Mesendoderm (in vitro differentiated cells): ENCODE data around the gene IGSF8.

ENCODE experiments used
- DNase-seq: peaks from one replicate; pipeline ENCODE4 v3.0.0; 2013
- H2AK5ac ChIP-seq: 2 replicates; pipeline ENCODE4 v1.6.1; 2013; ENCODE audit warnings: low read length, inconsistent platforms
- H2BK120ac ChIP-seq: 2 replicates; pipeline ENCODE4 v1.6.1; 2013; ENCODE audit warnings: low read depth, mild to moderate bottlenecking, low read length, moderate library complexity, mixed read lengths
- H2BK15ac ChIP-seq: replicated peaks from 2 replicates; pipeline ENCODE4 v1.6.1; 2013; ENCODE audit warnings: low read depth, mild to moderate bottlenecking, moderate library complexity
- H2BK5ac ChIP-seq: 2 replicates; pipeline ENCODE4 v1.6.1; 2013; ENCODE audit warnings: low read length, inconsistent platforms
- H3K18ac ChIP-seq: 2 replicates; pipeline ENCODE4 v1.6.1; 2013; ENCODE audit warnings: mild to moderate bottlenecking, low read length, mixed read lengths
- H3K23ac ChIP-seq: one replicate; pipeline ENCODE4 v1.6.1; 2013; ENCODE audit warnings: low read length
- H3K27ac ChIP-seq: 2 replicates; pipeline ENCODE4 v1.5.1; 2013; ENCODE audit warnings: low read depth, mild to moderate bottlenecking, inconsistent platforms, low read length, moderate library complexity
- H3K27me3 ChIP-seq: 2 replicates; pipeline ENCODE4 v1.6.1; 2013; ENCODE audit warnings: low read length, control low read depth, mild to moderate bottlenecking, inconsistent platforms; ENCODE audit not compliant: insufficient read depth, poor library complexity
- H3K36me3 ChIP-seq: 2 replicates; pipeline ENCODE4 v1.6.1; 2013; ENCODE audit warnings: low read length, inconsistent platforms; ENCODE audit not compliant: control insufficient read depth, insufficient read depth
- H3K4ac ChIP-seq: one replicate; pipeline ENCODE4 v1.6.1; 2013; ENCODE audit warnings: low read depth, mild to moderate bottlenecking, low read length, moderate library complexity
- H3K4me1 ChIP-seq: 2 replicates; pipeline ENCODE4 v1.6.1; 2013; ENCODE audit warnings: low read depth, low read length, inconsistent platforms; ENCODE audit not compliant: control insufficient read depth
- H3K4me2 ChIP-seq: 2 replicates; pipeline ENCODE4 v1.6.1; 2013; ENCODE audit warnings: low read length
- H3K4me3 ChIP-seq: 2 replicates; pipeline ENCODE4 v1.5.1; 2013; ENCODE audit warnings: mild to moderate bottlenecking, low read length
- H3K56ac ChIP-seq: one replicate; pipeline ENCODE4 v1.6.1; 2013; ENCODE audit warnings: low read length
- H3K79me1 ChIP-seq: 2 replicates; pipeline ENCODE4 v1.6.1; 2013; ENCODE audit warnings: low read length, inconsistent platforms
- H3K79me2 ChIP-seq: 2 replicates; pipeline ENCODE4 v1.6.1; 2013; ENCODE audit warnings: mild to moderate bottlenecking, low read length; ENCODE audit not compliant: control insufficient read depth, insufficient read depth
- H3K9ac ChIP-seq: 2 replicates; pipeline ENCODE4 v1.6.1; 2013; ENCODE audit warnings: low read length, inconsistent platforms
- H4K5ac ChIP-seq: one replicate; pipeline ENCODE4 v1.6.1; 2013; ENCODE audit warnings: low read length
- H4K8ac ChIP-seq: one replicate; pipeline ENCODE4 v1.6.1; 2013; ENCODE audit warnings: low read depth, mild to moderate bottlenecking, control low read depth, low read length, moderate library complexity
- WGBS: extraction: QIAGEN DNeasy Blood & Tissue Kit; methylation state at CpG from one replicate; pipeline ENCODE4 v1.1.7; 2013; ENCODE audit warnings: low lambda C conversion rate, missing lambda C conversion rate; ENCODE audit not compliant: insufficient coverage; ENCODE audit errors: extremely low coverage; 5-methylcytosine and 5-hydroxymethylcytosine counted together

Gene IGSF8

GRCh38 chr1:160086456-160086892, 11.9 kb downstream of the IGSF8 start:
- no peak for DNase-seq
- Histone ChIP-seq H3K4ac (no peak overlapping the region), H3K79me1 (no peaks in the 10 kb centered on the region), H2BK5ac (no peak overlapping the region), H3K4me3 (no peak overlapping the region), H3K36me3 (no peaks in the 10 kb centered on the region), H3K18ac (no peak overlapping the region), H3K27ac (no peak overlapping the region), H2BK120ac (no peak overlapping the region), H3K23ac (no peak overlapping the region), H3K56ac (no peak overlapping the region), H3K79me2 (no peaks in the 10 kb centered on the region), H3K4me2 (no peak overlapping the region), H3K4me1 (no peaks in the 10 kb centered on the region), H3K27me3 (peaks cover 2% of the 10 kb centered on the region), H2AK5ac (no peak overlapping the region), H4K5ac (no peak overlapping the region), H3K9ac (no peak overlapping the region), H4K8ac (no peak overlapping the region), H2BK15ac (no peak overlapping the region)
- WGBS = no CpG with 5 or more reads among the region's 5 CpGs

GRCh38 chr1:160085686-160086455, 12.5 kb downstream of the IGSF8 start:
- Histone ChIP-seq H2BK120ac (no peak overlapping the region), H3K9ac (no peak overlapping the region), H3K27ac (no peak overlapping the region), H3K4me2 (no peak overlapping the region), H3K36me3 (no peaks in the 10 kb centered on the region), H3K27me3 (peaks cover 2% of the 10 kb centered on the region), H2AK5ac (no peak overlapping the region), H3K4me1 (no peaks in the 10 kb centered on the region), H4K8ac (no peak overlapping the region), H4K5ac (no peak overlapping the region), H3K18ac (no peak overlapping the region), H3K79me1 (no peaks in the 10 kb centered on the region), H3K4me3 (no peak overlapping the region), H3K4ac (no peak overlapping the region), H3K79me2 (no peaks in the 10 kb centered on the region), H3K56ac (no peak overlapping the region), H2BK5ac (no peak overlapping the region), H3K23ac (no peak overlapping the region), H2BK15ac (no peak overlapping the region)
- no CpG with 5 or more reads among the region's 19 CpGs for WGBS
- DNase-seq = peak; percentile 90

GRCh38 chr1:160084771-160085321, 13.6 kb downstream of the IGSF8 start:
- Histone ChIP-seq H3K4ac (no peak overlapping the region), H2BK15ac (no peak overlapping the region), H3K27me3 (peaks cover 3% of the 10 kb centered on the region), H3K79me2 (no peaks in the 10 kb centered on the region), H3K9ac (no peak overlapping the region), H3K18ac (no peak overlapping the region), H3K4me2 (no peak overlapping the region), H4K8ac (no peak overlapping the region), H3K56ac (no peak overlapping the region), H3K36me3 (no peaks in the 10 kb centered on the region), H3K27ac (no peak overlapping the region), H4K5ac (no peak overlapping the region), H2BK120ac (no peak overlapping the region), H3K23ac (no peak overlapping the region), H3K79me1 (no peaks in the 10 kb centered on the region), H3K4me1 (no peaks in the 10 kb centered on the region), H2BK5ac (no peak overlapping the region), H3K4me3 (no peak overlapping the region), H2AK5ac (no peak overlapping the region)
- WGBS = no CpG with 5 or more reads among the region's 30 CpGs
- DNase-seq = no peak

GRCh38 chr1:160083968-160084770, 14.2 kb downstream of the IGSF8 start:
- no peak overlapping the region for H3K4ac ChIP-seq
- H2BK120ac ChIP-seq = no peak overlapping the region
- H3K18ac ChIP-seq = no peak overlapping the region
- peak overlapping the region; percentile 75 for H3K4me2 ChIP-seq
- no peak overlapping the region for H3K23ac ChIP-seq
- H3K79me1 ChIP-seq = no peaks in the 10 kb centered on the region
- no peak overlapping the region for H2AK5ac ChIP-seq
- peaks cover 3% of the 10 kb centered on the region for H3K27me3 ChIP-seq
- H3K4me3 ChIP-seq = no peak overlapping the region
- H4K8ac ChIP-seq = no peak overlapping the region
- no peaks in the 10 kb centered on the region for H3K36me3 ChIP-seq
- no peak overlapping the region for H2BK5ac ChIP-seq
- WGBS = no CpG with 5 or more reads among the region's 96 CpGs
- H2BK15ac ChIP-seq = no peak overlapping the region
- peak overlapping the region; percentile 82 for H3K56ac ChIP-seq
- peak overlapping the region; percentile 53 for H3K9ac ChIP-seq
- no peaks in the 10 kb centered on the region for H3K79me2 ChIP-seq
- peak; percentile 88 for DNase-seq
- H3K4me1 ChIP-seq = no peaks in the 10 kb centered on the region
- H4K5ac ChIP-seq = no peak overlapping the region
- no peak overlapping the region for H3K27ac ChIP-seq

GRCh38 chr1:160082926-160083325, 15.5 kb downstream of the IGSF8 start:
- Histone ChIP-seq H3K4ac (no peak overlapping the region), H3K27me3 (peaks cover 3% of the 10 kb centered on the region), H2BK15ac (no peak overlapping the region), H3K4me3 (no peak overlapping the region), H3K27ac (no peak overlapping the region), H2BK120ac (no peak overlapping the region), H2AK5ac (no peak overlapping the region), H2BK5ac (no peak overlapping the region), H3K36me3 (no peaks in the 10 kb centered on the region), H3K79me2 (no peaks in the 10 kb centered on the region), H3K56ac (no peak overlapping the region), H3K23ac (no peak overlapping the region), H4K8ac (no peak overlapping the region), H3K4me2 (no peak overlapping the region), H3K18ac (no peak overlapping the region), H4K5ac (no peak overlapping the region), H3K4me1 (no peaks in the 10 kb centered on the region), H3K79me1 (no peaks in the 10 kb centered on the region), H3K9ac (no peak overlapping the region)
- DNase-seq = no peak
- no CpG with 5 or more reads among the region's 3 CpGs for WGBS
